Fibroblast of lung (primary cell): ENCODE measurements around the gene SLC35C1.

ENCODE experiments used
- CTCF ChIP-seq, 2 donors: IDR thresholded peaks in 1 of 2; conservative IDR thresholded peaks in 1 of 2; 1 replicate in 1 of 2; 2 replicates in 1 of 2; pipeline ENCODE4 v1.5.1; 2011 to 2012; ENCODE audit warnings: low read length in 2 of 2, control low read depth in 1 of 2, inconsistent platforms in 1 of 2, low read depth in 1 of 2, mild to moderate bottlenecking in 1 of 2
- EZH2 ChIP-seq: IDR thresholded peaks from 2 replicates; pipeline ENCODE4 v1.5.1; 2012; ENCODE audit warnings: low read length, control low read depth, mild to moderate bottlenecking; ENCODE audit errors: missing control alignments

GRCh38 chr11:45856044-45856468, 51.1 kb downstream of the SLC35C1 start:
- TF ChIP-seq CTCF (conservative IDR thresholded peaks at IDR 0.05 in 1 of 2, IDR thresholded peaks at IDR 0.05 in 1 of 2; ENCODE audit: low read depth in 1 of 2, low read length in 2 of 2) (no peak), EZH2 (no peak)
